Measurements from ENCODE around the gene TSPAN9. TPM values are rescaled to one million over a fixed set of nuclear protein-coding genes. Genes with fewer than 3 reads are reported as not detected.

Gene TSPAN9
- total and polyA plus RNA-seq, 4 donors, result 23.0 to 72.3 (median 33.9) TPM

DNA sequence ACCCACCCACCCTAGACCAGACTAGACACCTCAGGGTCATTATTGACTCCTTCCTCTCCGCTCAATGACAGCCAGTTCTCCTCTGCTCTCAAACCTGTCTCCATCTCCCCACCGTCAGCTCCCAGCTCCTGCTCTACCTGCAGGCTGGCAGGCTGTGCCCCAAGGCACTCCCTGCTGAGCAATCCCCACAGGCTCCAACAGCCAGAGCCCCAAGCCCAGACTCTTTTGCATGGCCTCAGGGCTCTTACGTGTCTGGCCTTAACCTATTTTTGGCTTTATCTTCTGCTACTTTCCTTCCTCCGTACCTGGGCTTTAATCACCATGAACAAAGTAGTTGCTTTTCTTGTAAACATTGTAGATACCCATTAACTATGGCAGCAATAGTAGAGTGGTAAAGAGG, 250.9 kb downstream of the TSPAN9 start:
- H3K27ac ChIP-seq (ENCODE audit: low read depth in 1 of 2, low read length in 1 of 2), result no peak overlapping the region
- WGBS, 2 donors, result 81 to 83% methylated on average over 4 of the region's 4 CpGs
- DNase-seq (no peak), ATAC-seq (ENCODE audit: insufficient read depth, low FRiP score) (no peak)
- H3K4me3 ChIP-seq, result no peak overlapping the region
- H3K27me3 ChIP-seq (ENCODE audit: control insufficient read depth in 3 of 3, insufficient read depth in 3 of 3, low read length in 2 of 3), result peaks cover 0 to 4% (median 0%) of the 10 kb centered on the region in 3 donors
- H3K9me3 ChIP-seq (ENCODE audit: control insufficient read depth in 4 of 4, insufficient read depth in 3 of 4, low read length in 3 of 4), result no peaks in the 10 kb centered on the region
- H3K9ac ChIP-seq (ENCODE audit: insufficient read depth in 1 of 2, low read length in 2 of 2), result no peak overlapping the region
- TF ChIP-seq, protein P1, sequence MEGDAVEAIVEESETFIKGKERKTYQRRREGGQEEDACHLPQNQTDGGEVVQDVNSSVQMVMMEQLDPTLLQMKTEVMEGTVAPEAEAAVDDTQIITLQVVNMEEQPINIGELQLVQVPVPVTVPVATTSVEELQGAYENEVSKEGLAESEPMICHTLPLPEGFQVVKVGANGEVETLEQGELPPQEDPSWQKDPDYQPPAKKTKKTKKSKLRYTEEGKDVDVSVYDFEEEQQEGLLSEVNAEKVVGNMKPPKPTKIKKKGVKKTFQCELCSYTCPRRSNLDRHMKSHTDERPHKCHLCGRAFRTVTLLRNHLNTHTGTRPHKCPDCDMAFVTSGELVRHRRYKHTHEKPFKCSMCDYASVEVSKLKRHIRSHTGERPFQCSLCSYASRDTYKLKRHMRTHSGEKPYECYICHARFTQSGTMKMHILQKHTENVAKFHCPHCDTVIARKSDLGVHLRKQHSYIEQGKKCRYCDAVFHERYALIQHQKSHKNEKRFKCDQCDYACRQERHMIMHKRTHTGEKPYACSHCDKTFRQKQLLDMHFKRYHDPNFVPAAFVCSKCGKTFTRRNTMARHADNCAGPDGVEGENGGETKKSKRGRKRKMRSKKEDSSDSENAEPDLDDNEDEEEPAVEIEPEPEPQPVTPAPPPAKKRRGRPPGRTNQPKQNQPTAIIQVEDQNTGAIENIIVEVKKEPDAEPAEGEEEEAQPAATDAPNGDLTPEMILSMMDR (IDR thresholded peaks at IDR 0.05; ENCODE audit: control extremely low read depth, extremely low read depth), result no peak
- no peaks in the 10 kb centered on the region for H3K4me1 ChIP-seq (ENCODE audit: control insufficient read depth in 5 of 5, insufficient read depth in 5 of 5, low read length in 5 of 5)
- no peaks in the 10 kb centered on the region for H3K36me3 ChIP-seq (ENCODE audit: control insufficient read depth in 4 of 4, insufficient read depth in 4 of 4, low read length in 4 of 4)

GRCh38 chr12:3328571-3328970, 251.4 kb downstream of the TSPAN9 start:
- WGBS, 2 donors, result 81 to 87% methylated on average over 14 of the region's 14 CpGs
- no peak for DNase-seq
- ATAC-seq (ENCODE audit: insufficient read depth, low FRiP score), result no peak

DNA sequence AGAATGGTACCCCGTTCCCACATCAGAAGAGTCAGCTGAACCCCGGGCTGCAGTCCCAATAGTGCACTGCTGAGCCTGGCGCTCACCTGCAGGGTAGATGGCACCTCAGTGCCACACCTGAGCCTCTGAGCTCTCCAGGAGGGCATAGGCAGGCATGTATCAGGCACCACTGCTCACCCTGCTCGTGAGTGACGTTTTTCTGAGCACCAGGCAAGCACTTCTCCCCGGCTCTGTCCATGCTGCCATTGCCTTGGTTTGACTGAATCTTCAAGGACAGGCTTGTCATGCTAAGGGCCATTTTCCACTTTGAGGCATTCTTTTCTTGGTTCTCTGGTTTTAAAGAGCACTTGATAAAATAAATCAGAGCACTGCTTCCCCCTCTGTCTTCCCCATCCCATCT, 252.2 kb downstream of the TSPAN9 start:
- WGBS, 2 donors, result 69 to 76% methylated on average over 6 of the region's 6 CpGs
- Histone ChIP-seq H3K4me3 (no peak overlapping the region), H3K36me3 (ENCODE audit: control insufficient read depth in 4 of 4, insufficient read depth in 4 of 4, low read length in 4 of 4) (no peaks in the 10 kb centered on the region), H3K9me3 (ENCODE audit: control insufficient read depth in 4 of 4, insufficient read depth in 3 of 4, low read length in 3 of 4) (no peaks in the 10 kb centered on the region), H3K9ac (ENCODE audit: insufficient read depth in 1 of 2, low read length in 2 of 2) (no peak overlapping the region), H3K27ac (ENCODE audit: low read depth in 1 of 2, low read length in 1 of 2) (no peak overlapping the region), H3K4me1 (ENCODE audit: control insufficient read depth in 5 of 5, insufficient read depth in 5 of 5, low read length in 5 of 5) (no peaks in the 10 kb centered on the region), H3K27me3 (ENCODE audit: control insufficient read depth in 3 of 3, insufficient read depth in 3 of 3, low read length in 2 of 3) (peaks cover 0 to 2% (median 0%) of the 10 kb centered on the region in 3 donors)
- no peak for DNase-seq
- ATAC-seq (ENCODE audit: insufficient read depth, low FRiP score), result peak; percentile 36
- TF ChIP-seq, protein P1 (IDR thresholded peaks at IDR 0.05; ENCODE audit: control extremely low read depth, extremely low read depth), result no peak

More at GRCh38 chr12:3328571-3328970, 251.4 kb downstream of the TSPAN9 start:
- Histone ChIP-seq H3K4me1 (ENCODE audit: control insufficient read depth in 5 of 5, insufficient read depth in 5 of 5, low read length in 5 of 5) (no peaks in the 10 kb centered on the region), H3K9ac (ENCODE audit: insufficient read depth in 1 of 2, low read length in 2 of 2) (no peak overlapping the region), H3K9me3 (ENCODE audit: control insufficient read depth in 4 of 4, insufficient read depth in 3 of 4, low read length in 3 of 4) (no peaks in the 10 kb centered on the region), H3K36me3 (ENCODE audit: control insufficient read depth in 4 of 4, insufficient read depth in 4 of 4, low read length in 4 of 4) (no peaks in the 10 kb centered on the region), H3K27ac (ENCODE audit: low read depth in 1 of 2, low read length in 1 of 2) (no peak overlapping the region), H3K27me3 (ENCODE audit: control insufficient read depth in 3 of 3, insufficient read depth in 3 of 3, low read length in 2 of 3) (peaks cover 0 to 4% (median 0%) of the 10 kb centered on the region in 3 donors), H3K4me3 (no peak overlapping the region)
- TF ChIP-seq, protein P1 (IDR thresholded peaks at IDR 0.05; ENCODE audit: control extremely low read depth, extremely low read depth), result no peak

- DNase-seq, result no peak
- no peak for ATAC-seq (ENCODE audit: insufficient read depth, low FRiP score)
- H3K4me1 ChIP-seq (ENCODE audit: control insufficient read depth in 5 of 5, insufficient read depth in 5 of 5, low read length in 5 of 5), result no peaks in the 10 kb centered on the region
- TF ChIP-seq, protein P1 (IDR thresholded peaks at IDR 0.05; ENCODE audit: control extremely low read depth, extremely low read depth), result no peak
- no peaks in the 10 kb centered on the region for H3K9me3 ChIP-seq (ENCODE audit: control insufficient read depth in 4 of 4, insufficient read depth in 3 of 4, low read length in 3 of 4)
- whole genome bisulfite sequencing, 2 donors, result 85 to 91% methylated on average over 7 of the region's 7 CpGs
- H3K36me3 ChIP-seq (ENCODE audit: control insufficient read depth in 4 of 4, insufficient read depth in 4 of 4, low read length in 4 of 4), result no peaks in the 10 kb centered on the region
- no peak overlapping the region for H3K27ac ChIP-seq (ENCODE audit: low read depth in 1 of 2, low read length in 1 of 2)
- H3K27me3 ChIP-seq (ENCODE audit: control insufficient read depth in 3 of 3, insufficient read depth in 3 of 3, low read length in 2 of 3), result peaks cover 0 to 2% (median under 1%) of the 10 kb centered on the region in 3 donors
- no peak overlapping the region for H3K9ac ChIP-seq (ENCODE audit: insufficient read depth in 1 of 2, low read length in 2 of 2)
- no peak overlapping the region for H3K4me3 ChIP-seq
These were observed 253.9 kb downstream of the TSPAN9 start for GRCh38 chr12:3330976-3331510.
